ENCODE measurements around the gene PWWP2B.
A peak's percentile ranks its signal among the peaks of the same experiment; 100 is the strongest.
"Not testable (repeated sequence)": the region's sequence is repeated elsewhere in the genome, so short reads cannot be mapped to it uniquely, and the experiment has no call there.

PWWP2B gene

GRCh38 chr10:132430231-132430743, 33.3 kb downstream of the PWWP2B start:
- DNase-seq, result no peak

GRCh38 chr10:132430861-132431271, 33.9 kb downstream of the PWWP2B start:
- DNase-seq, result no peak

- no peak for DNase-seq
These were observed 34.7 kb downstream of the PWWP2B start for GRCh38 chr10:132431537-132432175.

- DNase-seq, result no peak
These were observed 35.2 kb downstream of the PWWP2B start for GRCh38 chr10:132432176-132432540.

GRCh38 chr10:132433671-132434340, 36.8 kb downstream of the PWWP2B start:
- no peak for DNase-seq

- DNase-seq, result no peak
These were observed 37.5 kb downstream of the PWWP2B start for GRCh38 chr10:132434405-132435005.

GRCh38 chr10:132435320-132435719, 38.3 kb downstream of the PWWP2B start:
- not testable (repeated sequence) for DNase-seq

GRCh38 chr10:132436096-132436495, 39.1 kb downstream of the PWWP2B start:
- DNase-seq, result not testable (repeated sequence)

- no peak for DNase-seq
These were observed 39.9 kb downstream of the PWWP2B start for GRCh38 chr10:132436861-132437410.

- DNase-seq, result no peak
These were observed 40.5 kb downstream of the PWWP2B start for GRCh38 chr10:132437541-132437950.

GRCh38 chr10:132438091-132439024, 41.4 kb downstream of the PWWP2B start:
- peak in 14 of 51 donors; percentile 19 to 57 (median 50) for DNase-seq

- no peak for DNase-seq
These were observed 42.0 kb downstream of the PWWP2B start for GRCh38 chr10:132439025-132439388.

- DNase-seq, result no peak
These were observed 42.6 kb downstream of the PWWP2B start for GRCh38 chr10:132439424-132440163.

- DNase-seq, result no peak
These were observed 44.0 kb downstream of the PWWP2B start for GRCh38 chr10:132440791-132441565.

- DNase-seq, result no peak
These were observed 45.0 kb downstream of the PWWP2B start for GRCh38 chr10:132441818-132442524.

GRCh38 chr10:132442636-132443035, 45.6 kb downstream of the PWWP2B start:
- DNase-seq, result no peak

- DNase-seq, result peak in 1 of 51 donors; percentile 28
These were observed 46.6 kb downstream of the PWWP2B start for GRCh38 chr10:132443605-132443982.

- DNase-seq, result no peak
These were observed 47.2 kb downstream of the PWWP2B start for GRCh38 chr10:132443983-132444876.
